ENCODE data around the gene ADAMTSL1.
A peak's percentile ranks its signal among the peaks of the same experiment; 100 is the strongest.

Gene ADAMTSL1, protein sequence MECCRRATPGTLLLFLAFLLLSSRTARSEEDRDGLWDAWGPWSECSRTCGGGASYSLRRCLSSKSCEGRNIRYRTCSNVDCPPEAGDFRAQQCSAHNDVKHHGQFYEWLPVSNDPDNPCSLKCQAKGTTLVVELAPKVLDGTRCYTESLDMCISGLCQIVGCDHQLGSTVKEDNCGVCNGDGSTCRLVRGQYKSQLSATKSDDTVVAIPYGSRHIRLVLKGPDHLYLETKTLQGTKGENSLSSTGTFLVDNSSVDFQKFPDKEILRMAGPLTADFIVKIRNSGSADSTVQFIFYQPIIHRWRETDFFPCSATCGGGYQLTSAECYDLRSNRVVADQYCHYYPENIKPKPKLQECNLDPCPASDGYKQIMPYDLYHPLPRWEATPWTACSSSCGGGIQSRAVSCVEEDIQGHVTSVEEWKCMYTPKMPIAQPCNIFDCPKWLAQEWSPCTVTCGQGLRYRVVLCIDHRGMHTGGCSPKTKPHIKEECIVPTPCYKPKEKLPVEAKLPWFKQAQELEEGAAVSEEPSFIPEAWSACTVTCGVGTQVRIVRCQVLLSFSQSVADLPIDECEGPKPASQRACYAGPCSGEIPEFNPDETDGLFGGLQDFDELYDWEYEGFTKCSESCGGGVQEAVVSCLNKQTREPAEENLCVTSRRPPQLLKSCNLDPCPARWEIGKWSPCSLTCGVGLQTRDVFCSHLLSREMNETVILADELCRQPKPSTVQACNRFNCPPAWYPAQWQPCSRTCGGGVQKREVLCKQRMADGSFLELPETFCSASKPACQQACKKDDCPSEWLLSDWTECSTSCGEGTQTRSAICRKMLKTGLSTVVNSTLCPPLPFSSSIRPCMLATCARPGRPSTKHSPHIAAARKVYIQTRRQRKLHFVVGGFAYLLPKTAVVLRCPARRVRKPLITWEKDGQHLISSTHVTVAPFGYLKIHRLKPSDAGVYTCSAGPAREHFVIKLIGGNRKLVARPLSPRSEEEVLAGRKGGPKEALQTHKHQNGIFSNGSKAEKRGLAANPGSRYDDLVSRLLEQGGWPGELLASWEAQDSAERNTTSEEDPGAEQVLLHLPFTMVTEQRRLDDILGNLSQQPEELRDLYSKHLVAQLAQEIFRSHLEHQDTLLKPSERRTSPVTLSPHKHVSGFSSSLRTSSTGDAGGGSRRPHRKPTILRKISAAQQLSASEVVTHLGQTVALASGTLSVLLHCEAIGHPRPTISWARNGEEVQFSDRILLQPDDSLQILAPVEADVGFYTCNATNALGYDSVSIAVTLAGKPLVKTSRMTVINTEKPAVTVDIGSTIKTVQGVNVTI (N-terminal part only)

DNA sequence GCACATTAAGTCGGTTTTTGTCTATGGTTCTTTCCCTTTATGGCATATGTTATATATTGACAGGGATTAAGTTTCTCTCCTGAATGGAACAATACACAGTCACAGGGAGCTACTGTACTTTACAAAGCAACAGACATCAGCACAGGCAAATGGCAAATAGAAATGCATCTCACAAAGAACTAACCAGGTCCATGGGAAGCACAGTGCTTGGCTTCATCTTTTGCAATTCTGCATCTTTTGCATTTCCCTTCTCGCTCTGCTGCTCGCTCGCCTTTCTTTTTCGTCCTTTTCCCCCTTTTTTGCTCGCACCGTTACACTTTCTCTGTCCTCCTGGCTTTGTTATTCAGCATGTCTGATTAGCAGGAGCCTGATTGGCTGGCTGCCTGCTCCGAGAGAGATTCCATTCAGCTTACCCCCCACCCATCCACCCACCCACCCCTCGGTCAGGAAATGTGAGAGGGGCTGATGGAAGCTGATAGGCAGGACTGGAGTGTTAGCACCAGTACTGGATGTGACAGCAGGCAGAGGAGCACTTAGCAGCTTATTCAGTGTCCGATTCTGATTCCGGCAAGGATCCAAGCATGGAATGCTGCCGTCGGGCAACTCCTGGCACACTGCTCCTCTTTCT, at the start of gene ADAMTSL1:
Gene ADAMTSL1, plus strand, starts transcription at position 502 of the 628 bp plus-strand sequence. Its CDS starts 80 bp downstream, at position 582.
- DNase-seq: no peak

DNA sequence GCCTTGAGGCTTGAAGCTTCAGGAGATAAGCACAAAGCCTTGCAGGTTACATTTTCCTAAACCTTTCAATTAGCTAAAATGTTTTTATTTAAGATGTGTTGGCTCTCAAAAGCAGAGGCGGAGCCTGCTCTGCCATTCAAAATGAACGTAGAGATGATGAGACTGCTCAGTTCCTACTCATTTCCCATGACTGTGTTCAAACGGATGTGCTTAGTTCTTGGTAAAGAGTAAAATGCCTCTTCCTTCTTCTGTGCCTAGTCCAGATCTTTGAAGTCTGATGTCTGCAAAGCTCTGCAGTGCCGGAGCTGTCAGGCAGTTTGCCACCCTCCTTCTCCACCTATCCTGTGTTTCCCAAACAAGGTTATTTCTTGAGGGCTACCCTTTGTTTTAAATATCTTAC, 46.3 kb upstream of the ADAMTSL1 start:
- no peak for DNase-seq

DNA sequence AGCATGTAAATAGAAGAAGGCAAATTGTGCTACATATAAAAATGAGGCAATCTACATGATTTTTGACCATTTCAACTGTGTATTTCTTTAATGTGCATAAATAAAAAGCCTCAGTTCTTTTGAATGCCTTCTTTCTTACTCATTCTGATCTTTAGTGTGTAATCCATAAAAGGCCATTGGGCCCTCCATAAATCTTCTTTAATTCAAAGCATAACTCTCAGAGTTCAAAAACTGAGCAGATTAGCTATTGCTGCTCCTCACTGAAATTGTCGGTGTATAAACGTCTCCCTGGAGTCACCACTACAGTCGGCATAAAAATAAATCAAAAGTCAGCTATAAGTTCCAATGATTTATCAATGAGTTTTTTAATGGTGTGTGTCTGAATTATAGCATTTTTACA, 45.3 kb upstream of the ADAMTSL1 start:
- no peak for DNase-seq

DNA sequence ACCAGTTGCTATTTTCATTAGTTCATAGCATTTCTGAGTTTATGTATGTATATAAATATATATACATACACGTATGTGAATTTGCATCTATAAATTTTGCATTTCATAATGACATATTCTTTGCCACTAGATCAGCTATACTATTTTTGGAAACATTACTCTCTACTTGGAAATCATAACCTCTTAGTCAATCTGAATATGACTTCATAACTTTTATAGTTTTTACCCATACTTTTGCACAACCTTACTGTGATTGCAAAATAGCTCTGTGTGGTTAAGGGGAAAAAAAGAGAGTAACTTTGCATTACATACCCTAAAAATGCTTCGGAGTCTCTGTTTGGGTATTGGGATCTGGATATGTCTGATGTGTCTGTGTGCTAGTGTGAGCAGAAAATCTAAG, 44.9 kb upstream of the ADAMTSL1 start:
- DNase-seq: no peak

DNA sequence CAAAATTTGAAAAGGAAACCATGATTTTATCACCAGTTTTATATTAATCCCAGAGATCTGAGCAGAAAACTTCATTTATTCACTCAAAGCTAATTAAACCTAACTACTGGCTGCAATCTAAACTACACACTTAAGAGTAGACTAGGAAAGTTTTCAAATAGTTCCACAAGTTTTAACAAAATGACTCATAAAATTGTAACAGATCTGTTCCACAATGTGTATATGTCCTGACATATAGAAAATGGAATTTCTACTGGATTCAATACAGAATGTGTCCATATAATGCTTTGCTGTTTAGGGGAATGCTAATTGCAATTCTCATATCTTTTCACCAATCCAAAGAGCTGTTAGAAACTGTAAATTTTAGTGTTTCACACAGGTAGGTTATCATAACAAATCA, 40.3 kb upstream of the ADAMTSL1 start:
- no peak for DNase-seq

DNA sequence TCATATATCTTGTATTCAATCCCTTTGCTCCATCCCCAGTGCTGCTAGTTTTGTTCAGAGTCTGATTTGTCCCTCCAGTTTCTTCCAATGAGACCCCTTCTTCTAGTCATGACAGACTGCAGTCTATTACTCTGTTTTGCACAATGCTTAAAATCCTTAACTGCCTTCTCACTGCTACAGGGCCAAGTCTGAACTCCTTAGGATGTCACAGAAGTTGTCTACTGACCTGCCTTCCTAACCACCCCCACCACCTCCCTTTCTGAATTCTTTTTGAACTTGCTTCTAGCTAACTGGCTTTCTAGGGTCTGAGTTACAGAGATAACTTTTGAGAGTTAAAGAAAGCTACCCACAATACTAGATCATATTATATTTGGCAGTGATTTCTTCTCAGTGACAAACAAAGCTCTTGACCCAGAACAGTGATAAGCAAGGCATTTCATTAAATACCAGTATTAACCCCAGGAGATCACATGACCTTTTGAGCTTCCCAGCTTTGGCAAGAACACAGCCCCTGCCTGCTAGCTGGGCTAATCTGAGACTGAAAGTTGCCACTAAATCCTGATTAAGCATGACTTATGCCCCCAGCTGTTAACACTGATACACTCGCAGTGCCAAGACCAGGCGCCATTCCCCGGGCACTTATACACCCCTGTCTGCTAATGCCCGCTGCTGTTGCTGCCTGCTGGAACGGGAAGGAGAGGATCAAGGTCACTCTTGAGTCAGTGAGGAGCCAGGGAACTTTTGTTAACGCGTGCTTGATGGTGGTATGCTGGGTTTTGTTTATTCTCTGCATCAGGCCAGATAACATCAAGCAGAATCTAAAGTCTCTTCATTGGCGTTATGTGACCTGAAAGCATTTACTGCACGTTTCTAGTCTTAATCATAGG, 36.4 kb upstream of the ADAMTSL1 start:
- no peak for DNase-seq

DNA sequence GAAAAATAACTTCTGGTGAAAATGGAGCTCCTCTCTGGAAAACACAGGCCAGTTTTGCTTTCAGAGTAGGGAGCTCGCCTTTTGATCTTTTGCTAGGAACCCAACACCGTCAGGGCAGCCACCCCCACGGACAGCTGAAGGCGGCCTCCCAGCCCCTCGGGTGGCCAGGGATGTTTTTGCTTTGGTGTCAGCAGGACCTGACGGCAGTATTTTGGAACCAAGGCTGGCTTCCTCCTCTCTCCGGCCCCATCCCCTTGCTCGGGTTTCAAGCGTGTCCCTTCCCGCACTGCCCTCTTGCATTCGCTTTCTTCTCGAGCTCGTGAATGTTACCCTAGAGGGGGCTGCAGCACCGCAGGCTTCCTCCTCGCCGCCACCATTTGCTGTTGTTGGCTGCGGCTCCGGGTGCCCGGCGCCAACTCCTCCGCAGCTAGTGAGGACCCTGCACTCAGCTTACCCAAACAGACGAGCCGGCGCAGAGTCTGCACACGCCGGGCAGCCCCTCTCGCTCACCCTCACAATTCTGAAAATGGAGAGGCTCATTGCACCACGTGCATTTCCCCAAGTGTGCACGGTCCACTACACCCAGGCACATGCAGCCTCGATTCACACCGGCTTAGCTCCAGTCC, 35.5 kb upstream of the ADAMTSL1 start:
- DNase-seq: peak; percentile 46

DNA sequence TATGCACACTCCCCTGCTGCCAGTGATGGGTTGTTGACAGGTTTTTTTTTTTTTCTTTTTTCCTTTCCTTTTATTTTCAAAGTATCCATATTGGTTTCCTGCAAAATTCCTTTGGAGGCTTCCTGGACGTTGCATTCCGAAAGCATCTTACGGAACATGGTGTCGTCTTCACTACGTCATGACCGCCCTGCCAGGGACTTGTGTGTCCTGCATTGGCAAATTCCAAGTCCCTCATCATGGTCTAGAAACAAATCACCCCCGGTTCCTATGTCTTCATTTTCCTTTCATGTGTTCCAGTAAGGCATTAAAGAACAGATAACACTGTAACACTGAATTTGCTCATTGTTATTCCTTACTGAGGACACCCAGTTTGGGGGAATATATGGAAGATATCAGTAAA, 35.0 kb upstream of the ADAMTSL1 start:
- no peak for DNase-seq

DNA sequence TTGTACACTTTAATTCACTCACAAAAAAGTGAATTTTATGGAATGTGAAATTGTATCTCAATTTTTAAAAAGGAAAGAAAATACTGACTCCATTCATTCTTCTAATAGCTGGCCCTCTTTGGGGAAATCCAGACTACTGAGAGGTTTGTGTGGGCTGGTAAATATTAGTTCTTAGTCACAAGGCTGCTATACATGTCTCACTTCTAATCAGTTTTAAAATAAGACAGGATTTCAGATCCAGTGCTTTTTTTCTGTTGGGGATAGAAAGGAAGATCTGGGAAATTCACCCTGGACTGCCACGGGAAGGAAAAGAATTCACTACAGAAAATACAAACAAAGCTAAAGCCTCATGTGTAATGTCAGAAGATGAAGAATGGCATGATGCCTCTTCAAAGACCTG, 32.7 kb upstream of the ADAMTSL1 start:
- no peak for DNase-seq

DNA sequence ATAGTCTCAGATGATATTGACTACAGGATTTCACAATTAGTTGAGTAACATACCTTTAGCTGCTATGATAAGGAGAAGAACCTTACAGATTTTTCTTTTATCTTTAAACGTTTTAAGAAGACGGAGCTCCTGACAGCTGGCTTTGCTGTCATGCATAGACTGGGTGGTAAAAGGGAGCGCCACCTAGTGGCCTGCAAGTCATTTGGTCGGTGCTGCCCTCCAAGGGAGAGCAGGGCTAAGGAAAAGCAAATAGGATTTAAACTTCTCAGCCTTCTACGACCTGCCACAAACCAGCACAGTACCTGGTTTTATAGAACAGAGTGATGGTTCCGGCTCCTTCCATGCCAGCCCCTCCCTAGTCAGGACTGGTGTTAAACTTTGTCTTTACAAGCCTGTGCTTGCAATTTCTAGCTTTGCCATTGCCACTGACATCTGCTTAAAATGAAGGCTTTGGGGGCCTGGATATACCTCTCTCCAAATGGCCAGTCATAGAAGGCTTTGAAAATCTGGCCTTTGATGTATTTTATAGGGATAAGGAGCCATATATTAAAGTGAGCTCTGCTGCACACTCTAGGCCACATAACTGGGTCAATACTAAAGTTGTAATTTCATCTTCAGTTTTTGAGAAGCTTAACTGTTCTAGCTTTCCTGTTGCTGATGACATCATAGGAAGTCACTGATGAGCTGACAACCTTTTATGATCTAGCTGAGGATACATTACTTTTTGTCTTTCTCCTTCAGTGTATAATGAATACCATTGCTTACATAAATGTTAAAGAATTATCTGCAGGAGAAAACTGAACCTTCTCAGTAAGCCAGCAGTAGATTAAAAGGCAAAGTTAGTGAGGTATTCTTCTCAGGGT, 31.1 kb upstream of the ADAMTSL1 start:
- peak; percentile 71 for DNase-seq

DNA sequence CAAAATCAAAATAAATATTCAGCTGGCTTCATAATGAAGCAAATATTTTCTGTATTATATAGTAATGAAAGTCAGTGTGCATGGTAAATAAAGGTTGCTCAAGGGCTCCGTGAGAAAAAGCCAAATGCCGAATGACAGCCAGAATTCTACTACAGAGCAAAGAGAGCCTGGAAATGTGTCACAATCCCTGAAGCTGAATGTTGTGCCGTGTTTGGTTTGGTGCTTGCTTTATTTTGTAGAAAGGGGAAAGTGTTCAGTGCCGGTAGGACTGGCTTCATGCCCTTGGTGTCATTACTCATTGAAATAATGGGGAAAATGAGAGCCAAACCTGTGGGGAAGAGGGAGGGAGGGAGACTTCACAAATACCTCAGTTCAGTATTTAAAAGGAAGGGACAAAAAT, 26.8 kb upstream of the ADAMTSL1 start:
- DNase-seq: no peak

DNA sequence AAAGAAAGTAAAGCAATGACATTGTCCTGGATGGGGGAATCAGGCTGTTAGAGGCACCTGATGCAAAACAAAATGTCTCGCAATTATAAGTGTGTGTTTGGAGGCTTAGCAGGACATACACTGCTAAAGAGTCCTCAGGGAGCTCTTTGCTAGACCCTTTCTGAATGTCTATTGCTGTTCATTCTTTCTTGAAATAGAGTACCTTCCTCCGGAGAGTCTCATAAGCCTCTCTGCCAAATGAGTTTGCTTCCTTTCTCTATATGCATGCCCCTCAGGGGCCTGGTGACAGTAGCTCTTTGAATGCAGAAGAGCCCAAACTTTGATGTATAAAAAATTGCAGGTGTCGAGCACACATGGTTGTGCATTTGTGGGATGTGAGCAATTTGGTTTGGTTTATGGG, 26.4 kb upstream of the ADAMTSL1 start:
- DNase-seq: no peak

DNA sequence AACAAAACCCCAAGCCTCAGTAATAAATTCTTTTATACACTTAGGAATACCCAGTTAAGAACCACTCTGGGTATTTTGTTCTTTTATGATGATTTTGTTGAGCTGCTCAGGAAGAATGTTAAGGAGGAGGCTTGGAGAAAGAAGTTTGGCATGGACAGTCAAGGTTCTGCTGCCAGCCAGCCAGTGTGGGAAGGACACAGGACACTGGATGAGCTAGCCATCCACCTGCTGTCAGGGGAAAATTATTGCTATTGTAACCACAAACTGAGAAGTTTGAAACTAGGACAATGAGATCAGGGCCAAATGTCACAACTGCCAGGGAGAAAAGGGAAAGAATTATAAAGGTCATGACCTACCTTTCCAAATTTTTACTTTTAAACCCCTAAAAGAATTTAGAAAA, 25.9 kb upstream of the ADAMTSL1 start:
- DNase-seq: no peak

DNA sequence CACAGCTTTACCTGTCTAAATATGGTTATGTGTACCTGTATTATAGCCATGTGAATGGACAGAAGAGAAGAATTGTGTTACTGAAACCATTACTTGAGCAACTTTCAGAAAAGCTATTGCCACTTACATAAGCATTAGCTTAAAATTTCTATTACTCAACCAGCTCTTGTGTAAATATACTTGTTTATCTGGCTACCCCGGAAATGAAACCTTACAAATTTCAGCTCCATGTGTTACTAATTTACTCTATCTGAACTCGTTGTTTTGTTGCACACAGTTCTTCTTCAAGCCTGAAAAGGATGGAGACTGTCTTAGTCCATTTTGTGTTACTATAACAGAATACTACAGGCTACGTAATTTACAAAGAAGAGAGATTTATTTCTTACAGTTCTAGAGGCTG, 22.5 kb upstream of the ADAMTSL1 start:
- no peak for DNase-seq

DNA sequence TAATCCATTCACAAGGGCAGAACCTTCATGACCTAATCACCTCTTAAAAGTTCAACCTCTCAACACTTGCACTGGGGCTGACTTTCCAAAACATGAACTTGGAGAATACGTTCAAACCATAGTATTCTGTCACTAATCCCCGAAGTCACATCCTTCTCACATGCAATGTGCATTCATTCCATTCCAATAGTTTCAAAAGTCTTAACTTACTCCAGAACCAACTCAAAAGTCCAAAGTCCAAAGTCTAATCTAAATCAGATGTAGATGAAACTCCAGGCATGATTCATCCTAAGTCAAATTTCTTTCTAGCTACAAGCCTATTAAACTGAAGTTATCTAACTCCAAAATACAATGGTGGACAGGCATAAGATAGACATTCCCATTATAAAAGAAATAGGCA, 21.7 kb upstream of the ADAMTSL1 start:
- DNase-seq: no peak

DNA sequence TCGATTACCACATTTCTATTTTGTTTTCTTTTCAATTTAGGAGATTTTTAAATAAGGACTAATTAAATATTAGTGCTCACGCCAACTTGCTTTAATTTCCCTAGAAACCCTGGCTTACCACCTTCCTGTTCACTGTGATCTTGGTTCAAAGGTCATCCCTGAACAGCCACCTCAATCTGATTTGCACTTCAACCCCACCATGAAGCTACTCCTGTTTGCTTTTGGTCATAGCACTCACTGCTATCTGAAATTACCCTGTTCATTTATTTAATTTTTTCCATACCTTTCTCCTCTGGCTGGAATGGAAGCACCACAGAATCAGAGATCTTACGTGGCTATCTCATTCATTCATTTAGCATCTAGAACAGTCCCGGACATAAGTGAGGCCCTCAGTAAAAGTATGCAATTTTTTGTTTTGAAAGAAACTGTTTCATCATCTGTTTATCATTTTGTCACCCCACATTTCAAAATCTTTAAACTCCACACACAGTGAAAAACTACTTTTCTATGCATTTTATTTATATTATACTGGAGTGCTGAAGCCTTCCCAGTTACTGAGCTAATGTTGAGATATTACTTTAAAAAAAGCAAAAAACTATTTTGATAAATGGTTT, 17.2 kb upstream of the ADAMTSL1 start:
- no peak for DNase-seq

DNA sequence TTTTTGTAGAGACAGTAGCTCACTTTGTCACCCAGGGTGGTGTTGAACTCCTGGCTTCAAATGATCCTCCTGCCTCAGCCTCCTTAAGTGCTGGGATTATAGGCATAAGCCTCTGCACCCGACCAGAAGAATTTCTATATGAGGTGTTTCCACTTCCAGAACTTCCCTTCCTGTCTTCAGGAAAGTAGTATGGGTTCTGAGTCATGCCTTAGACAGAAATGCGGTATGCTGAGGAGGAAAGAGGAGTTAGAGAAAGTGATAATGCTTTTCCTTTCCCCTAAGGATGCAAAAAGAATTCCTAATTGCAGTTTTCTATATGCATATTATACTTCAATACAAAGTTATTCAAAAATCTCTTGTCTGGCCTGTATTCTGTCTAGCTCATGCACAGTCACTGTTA, 16.4 kb upstream of the ADAMTSL1 start:
- no peak for DNase-seq

DNA sequence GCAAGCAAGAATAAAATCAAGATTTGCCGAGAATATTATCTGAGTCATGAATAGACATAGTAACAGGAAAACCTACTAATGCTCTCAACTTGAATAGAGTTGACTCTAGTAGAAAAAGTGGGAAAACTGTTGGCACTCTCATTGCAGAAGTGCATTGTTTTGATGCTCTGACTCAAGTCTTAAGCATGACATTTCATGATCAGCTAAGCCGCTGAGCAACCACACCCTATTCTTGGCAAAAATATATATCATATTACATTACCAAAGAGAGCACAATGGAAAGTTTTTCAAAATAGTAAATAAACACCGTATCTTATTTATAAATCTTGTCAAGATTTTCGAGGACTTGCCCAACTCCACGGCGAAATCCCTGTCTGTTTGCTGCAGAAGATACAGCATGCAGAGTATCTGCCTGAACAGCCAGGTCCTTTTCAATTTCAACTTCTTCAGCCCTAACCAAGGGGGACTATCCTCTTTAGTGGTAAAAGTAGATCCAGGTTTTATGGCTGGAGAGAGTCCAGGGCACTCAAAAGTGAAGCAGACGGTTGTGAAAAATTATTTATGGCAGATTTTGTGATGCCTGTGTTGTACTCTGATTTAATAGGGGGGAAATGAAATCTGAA, 13.9 kb upstream of the ADAMTSL1 start:
- DNase-seq: no peak

DNA sequence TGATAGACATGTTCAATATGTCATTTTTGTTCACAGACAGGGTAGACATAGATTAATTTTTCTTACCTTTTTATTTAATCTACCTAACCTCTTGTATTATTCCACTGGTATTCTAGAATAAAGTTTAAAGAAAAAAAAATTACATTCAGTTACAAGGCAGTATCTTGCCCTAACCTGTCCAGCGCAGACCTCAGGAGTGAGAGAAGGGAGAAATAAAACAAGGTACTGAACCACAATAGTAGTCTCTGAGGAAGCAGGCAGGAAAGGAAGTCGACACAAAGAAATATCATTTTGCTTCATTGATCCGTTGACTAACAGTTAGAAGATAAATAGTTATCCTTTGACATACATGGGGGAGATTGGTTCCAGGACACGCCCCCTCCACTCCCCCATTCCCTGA, 12.5 kb upstream of the ADAMTSL1 start:
- no peak for DNase-seq

Data from activated CD8-positive, alpha-beta memory T cell treated with anti-CD3 and anti-CD28 coated beads, Interleukin-2, amount 50 U/mL, for 48 hours (primary cell).